Memory B cell (primary cell): Measurements from ENCODE around the gene CLIP4.

ENCODE experiments used
- ATAC-seq: fragments of 150-1000 bp; cut with Tn5 transposase; 2 replicates; pipeline ENCODE4 v1.10.0; 2021; ENCODE audit warnings: low read depth, mild to moderate bottlenecking, moderate library complexity
- DNase-seq, 2 donors: peaks; one replicate each; pipeline ENCODE4 v3.0.0; 2022; ENCODE audit warnings: low spot score in 2 of 2
- H3K27ac Mint-ChIP-seq: one replicate; pipeline ENCODE4 v1.8.0; 2022; ENCODE audit warnings: mild to moderate bottlenecking, moderate library complexity, mixed read lengths
- H3K27me3 Mint-ChIP-seq: one replicate; pipeline ENCODE4 v1.8.0; 2022; ENCODE audit warnings: mixed read lengths
- H3K36me3 Mint-ChIP-seq: one replicate; pipeline ENCODE4 v1.8.0; 2022; ENCODE audit warnings: mild to moderate bottlenecking, mixed read lengths
- H3K4me1 Mint-ChIP-seq: one replicate; pipeline ENCODE4 v1.8.0; 2022; ENCODE audit warnings: mixed read lengths
- H3K4me3 Mint-ChIP-seq: one replicate; pipeline ENCODE4 v1.8.0; 2022; ENCODE audit warnings: mild to moderate bottlenecking, moderate library complexity, mixed read lengths
- H3K9me3 Mint-ChIP-seq: one replicate; pipeline ENCODE4 v1.8.0; 2022; ENCODE audit warnings: mixed read lengths

CLIP4 gene

DNA sequence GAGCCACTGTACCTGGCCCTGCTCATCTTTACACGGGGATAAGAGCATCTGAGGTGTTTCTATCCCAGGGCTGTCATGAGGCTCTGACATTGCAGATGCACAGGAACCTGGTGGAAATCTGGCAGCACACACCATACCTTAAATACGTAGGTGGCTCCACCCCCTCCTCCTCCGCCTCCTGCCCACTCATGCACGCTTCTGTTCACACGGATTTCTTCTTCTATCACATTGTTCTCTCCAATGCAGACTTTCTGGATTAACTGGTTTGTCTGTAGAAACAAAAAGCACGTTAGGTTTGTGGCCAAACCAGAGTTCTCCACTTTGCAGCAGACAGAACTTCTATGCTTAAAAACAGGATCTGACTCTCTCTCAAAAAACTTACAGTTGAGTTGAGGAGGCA is 118.2 kb downstream of the CLIP4 start:
- Mint-ChIP-seq H3K9me3 (no peaks in the 10 kb centered on the region), H3K27ac (no peak overlapping the region), H3K4me1 (no peaks in the 10 kb centered on the region), H3K4me3 (no peak overlapping the region), H3K36me3 (peaks cover 3% of the 10 kb centered on the region), H3K27me3 (peaks cover 24% of the 10 kb centered on the region)
- ATAC-seq = no peak
- no peak for DNase-seq

DNA sequence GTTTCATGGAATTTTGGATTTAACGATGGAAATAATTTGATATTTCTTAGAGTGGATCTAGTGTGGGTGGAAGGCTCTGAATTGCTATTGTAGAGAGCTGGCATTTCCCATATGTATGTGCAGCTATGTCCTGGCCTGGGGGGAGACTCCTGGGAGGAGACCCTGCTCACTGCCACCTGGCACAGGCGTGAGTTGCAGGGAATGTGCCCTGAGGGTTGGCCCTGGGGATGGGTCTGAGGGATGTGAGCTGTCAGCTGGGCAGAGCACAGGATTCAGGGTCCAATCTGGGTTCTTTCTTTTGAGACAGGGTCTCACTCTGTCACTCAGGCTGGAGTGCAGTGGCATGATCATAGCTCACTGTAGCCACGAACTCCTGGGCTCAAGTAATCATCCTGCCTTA is 120.2 kb downstream of the CLIP4 start:
- Mint-ChIP-seq H3K9me3 (no peaks in the 10 kb centered on the region), H3K4me3 (no peak overlapping the region), H3K36me3 (peaks cover 3% of the 10 kb centered on the region), H3K4me1 (no peaks in the 10 kb centered on the region), H3K27me3 (peaks cover 22% of the 10 kb centered on the region), H3K27ac (no peak overlapping the region)
- DNase-seq = no peak
- ATAC-seq = no peak

DNA sequence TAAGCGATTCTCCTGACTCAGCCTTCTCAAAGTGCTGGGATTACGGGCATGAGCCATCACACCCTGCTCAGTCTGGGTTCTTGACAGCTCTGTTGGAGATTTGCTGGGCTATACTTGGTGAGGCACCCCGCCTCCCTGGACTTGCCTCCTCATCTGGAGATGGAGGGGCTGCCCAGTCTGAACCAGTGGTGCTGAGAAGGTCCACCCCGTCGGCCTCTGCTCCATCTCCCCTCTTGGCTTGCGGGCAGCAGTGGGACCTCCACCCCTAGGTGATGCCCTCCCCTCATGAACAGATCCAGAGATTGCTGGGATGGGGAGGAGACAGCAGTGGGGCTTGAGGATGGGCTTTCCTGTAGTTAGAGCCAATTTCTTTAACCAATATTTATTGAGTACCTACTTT is 120.9 kb downstream of the CLIP4 start:
- Mint-ChIP-seq H3K36me3 (peaks cover 3% of the 10 kb centered on the region), H3K9me3 (no peaks in the 10 kb centered on the region), H3K27ac (no peak overlapping the region), H3K4me3 (no peak overlapping the region), H3K4me1 (no peaks in the 10 kb centered on the region), H3K27me3 (peaks cover 24% of the 10 kb centered on the region)
- DNase-seq = no peak
- ATAC-seq = no peak

DNA sequence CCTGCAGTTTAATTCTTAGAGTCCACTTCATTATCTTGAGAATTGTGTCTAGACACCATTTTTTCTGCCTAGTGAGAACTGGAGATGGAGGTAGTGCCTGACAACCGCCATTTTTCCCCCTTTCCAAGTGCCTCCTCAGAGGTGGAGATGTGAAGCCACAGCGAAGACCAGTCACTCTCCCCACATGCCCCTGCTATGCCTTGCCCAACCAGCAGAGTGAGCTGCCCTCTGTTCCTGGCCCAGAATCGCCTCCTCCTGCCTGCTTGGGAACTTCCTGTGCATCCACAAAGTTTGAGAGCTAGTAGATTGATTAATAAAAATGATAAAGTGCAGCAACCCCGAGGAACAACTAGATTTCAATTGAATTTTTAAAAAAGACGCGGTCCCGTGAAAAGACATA is 123.3 kb downstream of the CLIP4 start:
- H3K4me1 Mint-ChIP-seq = peaks cover 4% of the 10 kb centered on the region
- peaks cover 3% of the 10 kb centered on the region for H3K36me3 Mint-ChIP-seq
- DNase-seq = no peak
- H3K4me3 Mint-ChIP-seq = no peak overlapping the region
- no peak for ATAC-seq
- H3K9me3 Mint-ChIP-seq = no peaks in the 10 kb centered on the region
- H3K27me3 Mint-ChIP-seq = peaks cover 28% of the 10 kb centered on the region
- no peak overlapping the region for H3K27ac Mint-ChIP-seq
